SK-N-SH treated with all-trans-retinoic acid at 6 μM for 48 hours (cell line): ENCODE measurements around the gene OSBPL9.

Experiments
- ATAC-seq: fragments of 200-7000 bp; cut with Tn5 transposase; 3 replicates; pipeline ENCODE4 v1.9.1; 2020; ENCODE audit warnings: mild to moderate bottlenecking, moderate library complexity
- ARNTL ChIP-seq: fragments of 450-650 bp; formaldehyde crosslinking; IDR thresholded peaks from 2 replicates; pipeline ENCODE4 v1.5.0; 2020; ENCODE audit warnings: low read depth, mild to moderate bottlenecking, moderate library complexity, borderline replicate concordance
- BACH2 ChIP-seq: fragments of 250-450 bp; sonication (Bioruptor Pico); IDR thresholded peaks from 2 replicates; pipeline ENCODE4 v1.9.0; 2021; ENCODE audit warnings: mild to moderate bottlenecking, borderline replicate concordance
- CREB5 ChIP-seq: fragments of 250-450 bp; sonication (Bioruptor Pico); IDR thresholded peaks from 2 replicates; pipeline ENCODE4 v1.5.1; 2020; ENCODE audit warnings: low read depth, mild to moderate bottlenecking, moderate library complexity
- CSDC2 ChIP-seq: fragments of 250-450 bp; sonication (Bioruptor Pico); IDR thresholded peaks from 2 replicates; pipeline ENCODE4 v1.5.0; 2020; ENCODE audit warnings: mild to moderate bottlenecking, moderate library complexity
- CSRNP3 ChIP-seq: fragments of 250-450 bp; sonication (Bioruptor Pico); IDR thresholded peaks from 2 replicates; pipeline ENCODE4 v1.5.1; 2021; ENCODE audit warnings: mild to moderate bottlenecking, moderate library complexity
- ESRRG ChIP-seq: fragments of 250-450 bp; sonication (Bioruptor Pico); IDR thresholded peaks from 2 replicates; pipeline ENCODE4 v1.6.1; 2021; ENCODE audit warnings: mild to moderate bottlenecking
- GLIS3 ChIP-seq: fragments of 250-450 bp; sonication (Bioruptor Pico); IDR thresholded peaks from 2 replicates; pipeline ENCODE4 v1.5.0; 2020; ENCODE audit warnings: mild to moderate bottlenecking, moderate library complexity
- ISL1 ChIP-seq: fragments of 250-450 bp; sonication (Bioruptor Pico); IDR thresholded peaks from 2 replicates; pipeline ENCODE4 v2.1.2; 2022; ENCODE audit warnings: mild to moderate bottlenecking, moderate library complexity
- OSR1 ChIP-seq: fragments of 250-450 bp; sonication (Bioruptor Pico); IDR thresholded peaks from 2 replicates; pipeline ENCODE4 v1.8.0; 2022; ENCODE audit warnings: moderate library complexity, mild to moderate bottlenecking, inconsistent platforms
- PATZ1 ChIP-seq: fragments of 250-450 bp; sonication (Bioruptor Pico); IDR thresholded peaks from 2 replicates; pipeline ENCODE4 v1.8.0; 2020; ENCODE audit warnings: mild to moderate bottlenecking, moderate library complexity, borderline replicate concordance
- POU6F1 ChIP-seq: fragments of 250-450 bp; sonication (Bioruptor Pico); IDR thresholded peaks from 2 replicates; pipeline ENCODE4 v1.8.0; 2021; ENCODE audit warnings: low read depth, mild to moderate bottlenecking, moderate library complexity, borderline replicate concordance
- PPARA ChIP-seq: fragments of 250-450 bp; sonication (Bioruptor Pico); IDR thresholded peaks from 2 replicates; pipeline ENCODE4 v1.5.0; 2020; ENCODE audit warnings: mild to moderate bottlenecking, borderline replicate concordance
- RARB ChIP-seq: fragments of 250-450 bp; sonication (Bioruptor Pico); IDR thresholded peaks from 2 replicates; pipeline ENCODE4 v1.8.0; 2021; ENCODE audit warnings: mild to moderate bottlenecking, moderate library complexity
- SNAI2 ChIP-seq: fragments of 250-450 bp; sonication (Bioruptor Pico); IDR thresholded peaks from 2 replicates; pipeline ENCODE4 v1.5.0; 2020; ENCODE audit warnings: mild to moderate bottlenecking, moderate library complexity
- TCF4 ChIP-seq: fragments of 250-450 bp; sonication (Bioruptor Pico); IDR thresholded peaks from 2 replicates; pipeline ENCODE4 v1.8.0; 2021; ENCODE audit warnings: mild to moderate bottlenecking, moderate library complexity, borderline replicate concordance
- TSHZ2 ChIP-seq: fragments of 250-450 bp; sonication (Bioruptor Pico); IDR thresholded peaks from 2 replicates; pipeline ENCODE4 v1.5.0; 2020; ENCODE audit warnings: mild to moderate bottlenecking, moderate library complexity
- ZC3H10 ChIP-seq: fragments of 250-450 bp; sonication (Bioruptor Pico); IDR thresholded peaks from 2 replicates; pipeline ENCODE4 v1.5.1; 2021; ENCODE audit warnings: mild to moderate bottlenecking, moderate library complexity
- ZFP3 ChIP-seq: fragments of 250-450 bp; sonication (Bioruptor Pico); IDR thresholded peaks from 2 replicates; pipeline ENCODE4 v1.5.0; 2020; ENCODE audit warnings: mild to moderate bottlenecking, moderate library complexity
- ZFP30 ChIP-seq: fragments of 450-650 bp; formaldehyde crosslinking; IDR thresholded peaks from 2 replicates; pipeline ENCODE4 v1.5.0; 2022; ENCODE audit warnings: mild to moderate bottlenecking, moderate library complexity
- ZNF565 ChIP-seq: fragments of 450-650 bp; formaldehyde crosslinking; conservative IDR thresholded peaks from 2 replicates; pipeline ENCODE4 v1.5.0; 2020; ENCODE audit warnings: low read depth, mild to moderate bottlenecking, moderate library complexity
- ZNF70 ChIP-seq: fragments of 450-650 bp; formaldehyde crosslinking; IDR thresholded peaks from 2 replicates; pipeline ENCODE4 v1.5.0; 2020; ENCODE audit warnings: mild to moderate bottlenecking, moderate library complexity
- ZNF8 ChIP-seq: fragments of 450-650 bp; formaldehyde crosslinking; IDR thresholded peaks from 2 replicates; pipeline ENCODE4 v1.5.0; 2020; ENCODE audit warnings: mild to moderate bottlenecking, moderate library complexity

OSBPL9 gene

GRCh38 chr1:51752073-51752948 lies 135.4 kb downstream of the OSBPL9 start:
- ATAC-seq: no peak
- TF ChIP-seq PATZ1: no peak
- TF ChIP-seq ISL1 (CRISPR knock-in tag): no peak
- no peak for TF ChIP-seq ZFP30 (CRISPR knock-in tag)
- no peak for TF ChIP-seq ZNF70
- TF ChIP-seq GLIS3 (CRISPR knock-in tag): no peak
- TF ChIP-seq ZNF565 (CRISPR knock-in tag): no peak
- TF ChIP-seq OSR1 (CRISPR knock-in tag): no peak
- TF ChIP-seq PPARA (CRISPR knock-in tag): no peak
- TF ChIP-seq SNAI2 (CRISPR knock-in tag): no peak
- TF ChIP-seq BACH2 (CRISPR knock-in tag): no peak
- no peak for TF ChIP-seq ZC3H10
- no peak for TF ChIP-seq RARB
- TF ChIP-seq POU6F1 (CRISPR knock-in tag): no peak
- no peak for TF ChIP-seq ZFP3 (CRISPR knock-in tag)
- no peak for TF ChIP-seq CSDC2 (CRISPR knock-in tag)
- TF ChIP-seq CSRNP3 (CRISPR knock-in tag): no peak
- TF ChIP-seq ESRRG (CRISPR knock-in tag): no peak
- TF ChIP-seq CREB5: no peak

- no peak for ATAC-seq
- TF ChIP-seq ISL1 (CRISPR knock-in tag) (no peak), SNAI2 (CRISPR knock-in tag) (no peak), ZFP30 (CRISPR knock-in tag) (no peak), POU6F1 (CRISPR knock-in tag) (no peak), CSRNP3 (CRISPR knock-in tag) (no peak), ARNTL (CRISPR knock-in tag) (no peak), BACH2 (CRISPR knock-in tag) (no peak), OSR1 (CRISPR knock-in tag) (no peak), ZC3H10 (no peak), RARB (no peak), TSHZ2 (CRISPR knock-in tag) (no peak), TCF4 (CRISPR knock-in tag) (no peak), ZNF565 (CRISPR knock-in tag) (no peak), ZNF8 (no peak)
These were observed 137.1 kb downstream of the OSBPL9 start for GRCh38 chr1:51753969-51754368.
